Brain pericyte (primary cell): Measurements from ENCODE around the gene MAP2K6.

Experiments used
- DNase-seq: peaks from one replicate; pipeline ENCODE4 v3.0.0-alpha.2; 2012; ENCODE audit warnings: low read depth, low spot score

The MAP2K6 gene

GRCh38 chr17:69578385-69578936 lies 164.0 kb downstream of the MAP2K6 start:
- no peak for DNase-seq

GRCh38 chr17:69579961-69580677 lies 165.6 kb downstream of the MAP2K6 start:
- DNase-seq, result no peak

GRCh38 chr17:69581061-69581961 lies 166.8 kb downstream of the MAP2K6 start:
- DNase-seq, result no peak

- no peak for DNase-seq
Measured at GRCh38 chr17:69588316-69588715, 173.8 kb downstream of the MAP2K6 start.

GRCh38 chr17:69588827-69589239 lies 174.3 kb downstream of the MAP2K6 start:
- no peak for DNase-seq

- DNase-seq, result no peak
Measured at GRCh38 chr17:69590671-69591070, 176.2 kb downstream of the MAP2K6 start.

- DNase-seq, result no peak
Measured at GRCh38 chr17:69592692-69593350, 178.3 kb downstream of the MAP2K6 start.

GRCh38 chr17:69593351-69593715 lies 178.8 kb downstream of the MAP2K6 start:
- DNase-seq, result no peak

- no peak for DNase-seq
Measured at GRCh38 chr17:69593716-69594115, 179.2 kb downstream of the MAP2K6 start.

GRCh38 chr17:69594641-69595040 lies 180.1 kb downstream of the MAP2K6 start:
- DNase-seq, result no peak

- DNase-seq, result no peak
Measured at GRCh38 chr17:69596141-69596540, 181.6 kb downstream of the MAP2K6 start.

GRCh38 chr17:69597898-69598692 lies 183.6 kb downstream of the MAP2K6 start:
- DNase-seq, result no peak

GRCh38 chr17:69602972-69603371 lies 188.5 kb downstream of the MAP2K6 start:
- no peak for DNase-seq
